ENCODE measurements around the gene L3MBTL4.

- TF ChIP-seq TAF1 (IDR thresholded peaks at IDR 0.05; ENCODE audit: borderline replicate concordance, low read depth, low read length): no peak
- TF ChIP-seq POLR2A (IDR thresholded peaks at IDR 0.05; ENCODE audit: low read depth, low read length): no peak
- TF ChIP-seq POLR2AphosphoS5 (IDR thresholded peaks at IDR 0.05; ENCODE audit: low read depth, low read length): no peak
Measured at GRCh38 chr18:6174983-6175745, 239.5 kb downstream of the L3MBTL4 start.

All from GM12892 (cell line).